ENCODE data around the gene MACROD2.

MACROD2 gene

GRCh38 chr20:15446373-15446772, 1451.1 kb downstream of the MACROD2 start:
- no peaks in the 10 kb centered on the region for H3K9me2 ChIP-seq (replicated peaks; ENCODE audit: insufficient read depth, low read length)
- H4K20me1 ChIP-seq (ENCODE audit: low read depth, low read length) = no peaks in the 10 kb centered on the region
- H3F3A ChIP-seq (ENCODE audit: insufficient read depth) = no peaks in the 10 kb centered on the region
- no peak overlapping the region for H3K4me2 ChIP-seq (ENCODE audit: low read depth, low read length, poor library complexity, severe bottlenecking)
- H3K27me3 ChIP-seq (ENCODE audit: low read length) = no peaks in the 10 kb centered on the region
- H3K4me3 ChIP-seq (ENCODE audit: insufficient read depth, low read length, poor library complexity, severe bottlenecking) = no peak overlapping the region
- H3K9me3 ChIP-seq (ENCODE audit: insufficient read depth, low read length) = no peaks in the 10 kb centered on the region
- no peak overlapping the region for H3K27ac ChIP-seq (ENCODE audit: low read depth, low read length)
- TF ChIP-seq EZH2phosphoT487 (conservative IDR thresholded peaks at IDR 0.05; ENCODE audit: low read length) (no peak), CTCF (IDR thresholded peaks at IDR 0.05; ENCODE audit: insufficient read depth, low read length, poor library complexity, severe bottlenecking) (no peak)
- H3K79me2 ChIP-seq (ENCODE audit: insufficient read depth, low read length) = no peaks in the 10 kb centered on the region
- H3K36me3 ChIP-seq (ENCODE audit: low read length) = no peaks in the 10 kb centered on the region
- no peak overlapping the region for H2AFZ ChIP-seq (ENCODE audit: low read depth, low read length, severe bottlenecking)
- H3K9ac ChIP-seq (ENCODE audit: low read length) = no peak overlapping the region

GRCh38 chr20:15447549-15447948, 1452.2 kb downstream of the MACROD2 start:
- no peak overlapping the region for H3K4me2 ChIP-seq (ENCODE audit: low read depth, low read length, poor library complexity, severe bottlenecking)
- H3K79me2 ChIP-seq (ENCODE audit: insufficient read depth, low read length) = no peaks in the 10 kb centered on the region
- H3K9me2 ChIP-seq (replicated peaks; ENCODE audit: insufficient read depth, low read length) = no peaks in the 10 kb centered on the region
- TF ChIP-seq EZH2phosphoT487 (conservative IDR thresholded peaks at IDR 0.05; ENCODE audit: low read length) (no peak), CTCF (IDR thresholded peaks at IDR 0.05; ENCODE audit: insufficient read depth, low read length, poor library complexity, severe bottlenecking) (no peak)
- H2AFZ ChIP-seq (ENCODE audit: low read depth, low read length, severe bottlenecking) = no peak overlapping the region
- no peaks in the 10 kb centered on the region for H3K27me3 ChIP-seq (ENCODE audit: low read length)
- H3K36me3 ChIP-seq (ENCODE audit: low read length) = no peaks in the 10 kb centered on the region
- H3K27ac ChIP-seq (ENCODE audit: low read depth, low read length) = no peak overlapping the region
- no peaks in the 10 kb centered on the region for H4K20me1 ChIP-seq (ENCODE audit: low read depth, low read length)
- H3K9me3 ChIP-seq (ENCODE audit: insufficient read depth, low read length) = no peaks in the 10 kb centered on the region
- H3F3A ChIP-seq (ENCODE audit: insufficient read depth) = no peaks in the 10 kb centered on the region
- no peak overlapping the region for H3K4me3 ChIP-seq (ENCODE audit: insufficient read depth, low read length, poor library complexity, severe bottlenecking)
- no peak overlapping the region for H3K9ac ChIP-seq (ENCODE audit: low read length)

GRCh38 chr20:15449061-15449460, 1453.7 kb downstream of the MACROD2 start:
- Histone ChIP-seq H3K79me2 (ENCODE audit: insufficient read depth, low read length) (no peaks in the 10 kb centered on the region), H3K27me3 (ENCODE audit: low read length) (no peaks in the 10 kb centered on the region), H3K36me3 (ENCODE audit: low read length) (no peaks in the 10 kb centered on the region), H3K27ac (ENCODE audit: low read depth, low read length) (no peak overlapping the region), H2AFZ (ENCODE audit: low read depth, low read length, severe bottlenecking) (no peak overlapping the region), H3K9me3 (ENCODE audit: insufficient read depth, low read length) (no peaks in the 10 kb centered on the region), H3K4me2 (ENCODE audit: low read depth, low read length, poor library complexity, severe bottlenecking) (no peak overlapping the region), H3K4me3 (ENCODE audit: insufficient read depth, low read length, poor library complexity, severe bottlenecking) (no peak overlapping the region), H3K9ac (ENCODE audit: low read length) (no peak overlapping the region), H3K9me2 (replicated peaks; ENCODE audit: insufficient read depth, low read length) (no peaks in the 10 kb centered on the region), H4K20me1 (ENCODE audit: low read depth, low read length) (no peaks in the 10 kb centered on the region), H3F3A (ENCODE audit: insufficient read depth) (no peaks in the 10 kb centered on the region)
- TF ChIP-seq EZH2phosphoT487 (conservative IDR thresholded peaks at IDR 0.05; ENCODE audit: low read length) (no peak), CTCF (IDR thresholded peaks at IDR 0.05; ENCODE audit: insufficient read depth, low read length, poor library complexity, severe bottlenecking) (no peak)
